ENCODE measurements around the gene KSR2. TPM values are rescaled to one million over a fixed set of nuclear protein-coding genes. Genes with fewer than 3 reads are reported as not detected.

Gene KSR2
- total and polyA plus RNA-seq, 7 donors = under 0.01 to 1.1 (median 0.41) TPM

- no peaks in the 10 kb centered on the region for H3K27me3 ChIP-seq
- H3K36me3 ChIP-seq = no peaks in the 10 kb centered on the region
- 74 to 85% methylated on average over 2 of the region's 2 CpGs for WGBS, 2 donors
- TF ChIP-seq POLR2AphosphoS5 (IDR thresholded peaks at IDR 0.05) (no peak), EP300 (IDR thresholded peaks at IDR 0.05) (no peak), POLR2A (IDR thresholded peaks at IDR 0.05) (no peak), CTCF (IDR thresholded peaks at IDR 0.05) (no peak)
- no peaks in the 10 kb centered on the region for H3K9me3 ChIP-seq
- no peak overlapping the region for H3K4me3 ChIP-seq
- DNase-seq = no peak
- intact Hi-C loops (cut with DNase I) = no loop called here
- no peak overlapping the region for H3K27ac ChIP-seq
- no peaks in the 10 kb centered on the region for H3K4me1 ChIP-seq
These were observed 546.8 kb downstream of the KSR2 start for GRCh38 chr12:117421987-117422386.

GRCh38 chr12:117421068-117421752 lies 547.6 kb downstream of the KSR2 start:
- no peak for TF ChIP-seq POLR2A (IDR thresholded peaks at IDR 0.05)
- TF ChIP-seq EP300 (IDR thresholded peaks at IDR 0.05) = no peak
- no peak for TF ChIP-seq CTCF (IDR thresholded peaks at IDR 0.05)
- TF ChIP-seq POLR2AphosphoS5 (IDR thresholded peaks at IDR 0.05) = no peak

DNA sequence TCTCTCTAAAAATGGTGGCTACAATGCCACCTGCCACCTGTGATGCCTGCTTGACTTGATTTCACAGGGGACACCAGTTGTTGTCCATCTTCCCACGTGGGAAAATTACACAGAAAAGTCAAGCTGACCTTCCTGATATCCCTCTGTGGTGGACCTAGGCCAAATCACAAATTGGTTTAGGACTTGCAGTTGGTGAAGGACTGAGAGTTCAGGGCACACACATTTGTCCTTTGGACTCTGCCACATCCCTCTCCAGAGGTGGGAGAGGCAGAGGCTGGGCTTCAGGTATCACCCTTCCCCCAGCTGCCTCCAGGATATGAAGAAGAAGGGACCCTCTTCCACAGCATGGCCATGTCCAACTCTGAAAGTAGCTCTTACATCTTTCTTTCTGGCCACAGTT lies 551.8 kb downstream of the KSR2 start:
- no peak overlapping the region for H3K4me3 ChIP-seq
- TF ChIP-seq EP300 (IDR thresholded peaks at IDR 0.05) (no peak), POLR2AphosphoS5 (IDR thresholded peaks at IDR 0.05) (no peak), POLR2A (IDR thresholded peaks at IDR 0.05) (no peak), CTCF (IDR thresholded peaks at IDR 0.05) (no peak)
- H3K27me3 ChIP-seq = no peaks in the 10 kb centered on the region
- no peak for DNase-seq
- WGBS, 2 donors = 14 to 30% methylated on average over 1 of the region's 1 CpG
- no peak overlapping the region for H3K27ac ChIP-seq
- no peaks in the 10 kb centered on the region for H3K36me3 ChIP-seq
- no peaks in the 10 kb centered on the region for H3K9me3 ChIP-seq
- H3K4me1 ChIP-seq = peaks cover 0 to 9% (median 4%) of the 10 kb centered on the region in 4 donors
- intact Hi-C loops (cut with DNase I) = no loop called here

More at GRCh38 chr12:117421068-117421752, 547.6 kb downstream of the KSR2 start:
- Histone ChIP-seq H3K9me3 (no peaks in the 10 kb centered on the region), H3K4me3 (no peak overlapping the region), H3K36me3 (no peaks in the 10 kb centered on the region), H3K27me3 (no peaks in the 10 kb centered on the region), H3K27ac (no peak overlapping the region), H3K4me1 (no peaks in the 10 kb centered on the region)
- DNase-seq = no peak
- WGBS, 2 donors = 48 to 77% methylated on average over 4 of the region's 4 CpGs
- intact Hi-C loops (cut with DNase I) = no loop called here

DNA sequence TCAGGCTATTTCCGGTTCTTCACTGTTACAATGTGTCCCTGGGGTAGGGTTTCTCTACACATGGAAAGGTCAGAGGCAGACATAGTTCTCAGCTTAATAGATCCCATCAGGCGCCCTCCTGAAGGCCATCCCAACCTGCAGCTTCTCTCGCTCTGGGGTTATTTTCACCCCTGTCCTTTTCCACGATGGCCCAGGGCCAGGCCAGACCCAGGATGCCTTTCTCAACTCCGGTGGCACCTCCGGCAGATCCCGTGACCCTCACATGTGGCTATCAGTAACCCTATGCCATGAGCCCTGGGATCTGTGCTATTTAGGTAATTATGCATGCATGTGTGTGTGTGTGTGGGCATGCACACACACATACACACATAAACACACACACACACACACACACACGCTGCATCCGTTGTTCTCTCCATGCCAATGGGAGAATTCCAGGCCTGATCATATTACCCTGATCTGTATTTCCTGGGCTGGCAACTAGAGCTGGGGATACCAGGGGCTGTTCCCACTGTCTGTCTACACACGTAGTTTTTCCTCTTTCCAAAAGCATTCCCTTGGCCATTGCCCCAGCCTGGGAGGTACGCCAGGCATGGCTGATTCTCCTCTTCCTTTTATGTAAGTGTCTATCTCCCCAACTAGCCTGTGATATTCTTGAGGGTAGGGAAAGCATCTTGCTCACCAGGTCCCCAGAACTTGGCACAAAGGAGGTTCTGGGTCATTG lies 556.2 kb downstream of the KSR2 start:
- Histone ChIP-seq H3K9me3 (no peaks in the 10 kb centered on the region), H3K4me3 (no peak overlapping the region), H3K27me3 (no peaks in the 10 kb centered on the region), H3K36me3 (no peaks in the 10 kb centered on the region), H3K4me1 (peaks cover 0 to 18% (median 13%) of the 10 kb centered on the region in 4 donors), H3K27ac (peak overlapping the region in 1 of 4 donors; percentile 12)
- DNase-seq = no peak
- no peak for TF ChIP-seq CTCF (IDR thresholded peaks at IDR 0.05)
- no peak for TF ChIP-seq POLR2A (IDR thresholded peaks at IDR 0.05)
- no peak for TF ChIP-seq POLR2AphosphoS5 (IDR thresholded peaks at IDR 0.05)
- TF ChIP-seq EP300 (IDR thresholded peaks at IDR 0.05) = no peak
- WGBS, 2 donors = 84 to 85% methylated on average over 11 of the region's 11 CpGs
- intact Hi-C loops (cut with DNase I) = no loop called here
